Activated CD8-positive, alpha-beta T cell treated with anti-CD3 and anti-CD28 coated beads, Interleukin-2, amount 10 ng/mL, durations not matched to agents 7 days and 5 days (primary cell): ENCODE data around the gene LRP6. TPM values are rescaled to one million over a fixed set of nuclear protein-coding genes. Genes with fewer than 3 reads are reported as not detected.
"Not testable (repeated sequence)": the region's sequence is repeated elsewhere in the genome, so short reads cannot be mapped to it uniquely, and the experiment has no call there.

Source experiments
- ATAC-seq: fragments of 150-1000 bp; cut with Tn5 transposase; one replicate; pipeline ENCODE4 v1.10.0; 2021; ENCODE audit warnings: moderate library complexity
- CTCF ChIA-PET: fragments of 350-600 bp; sonication (Branson Sonifier 250); formaldehyde crosslinking; loops from one replicate; lab custom pipeline; 2021; ENCODE audit warnings: antibody characterized with exemption; lab: Charles Lee
- POLR2A ChIA-PET: fragments of 350-600 bp; sonication (Branson Sonifier 250); formaldehyde crosslinking; loops from one replicate; lab custom pipeline; 2021; ENCODE audit warnings: antibody characterized with exemption; lab: Charles Lee
- DNase-seq: peaks from one replicate; pipeline ENCODE4 v3.0.0-alpha.2; 2020
- H3K27ac Mint-ChIP-seq: one replicate; pipeline ENCODE4 v1.8.0; 2021; ENCODE audit warnings: mild to moderate bottlenecking, mixed read lengths
- H3K27me3 Mint-ChIP-seq: one replicate; pipeline ENCODE4 v1.8.0; 2021; ENCODE audit warnings: low read depth, mixed read lengths
- H3K36me3 Mint-ChIP-seq: one replicate; pipeline ENCODE4 v1.8.0; 2021; ENCODE audit warnings: low read depth, mixed read lengths
- H3K4me1 Mint-ChIP-seq: one replicate; pipeline ENCODE4 v1.8.0; 2021; ENCODE audit warnings: low read depth, mixed read lengths
- H3K4me3 Mint-ChIP-seq: one replicate; pipeline ENCODE4 v1.8.0; 2021; ENCODE audit warnings: mild to moderate bottlenecking, mixed read lengths
- H3K9me3 Mint-ChIP-seq: one replicate; pipeline ENCODE4 v1.8.0; 2022; ENCODE audit warnings: mixed read lengths; ENCODE audit not compliant: insufficient read depth
- total RNA-seq, 2 experiments: library from RNA; stranded (reverse); gene quantifications; one replicate each; pipeline ENCODE4 v1.2.3, GENCODE V29; 2021

LRP6 gene
- total RNA-seq, 2 experiments from 2014 or later = 0.08 to 0.37 TPM

DNA sequence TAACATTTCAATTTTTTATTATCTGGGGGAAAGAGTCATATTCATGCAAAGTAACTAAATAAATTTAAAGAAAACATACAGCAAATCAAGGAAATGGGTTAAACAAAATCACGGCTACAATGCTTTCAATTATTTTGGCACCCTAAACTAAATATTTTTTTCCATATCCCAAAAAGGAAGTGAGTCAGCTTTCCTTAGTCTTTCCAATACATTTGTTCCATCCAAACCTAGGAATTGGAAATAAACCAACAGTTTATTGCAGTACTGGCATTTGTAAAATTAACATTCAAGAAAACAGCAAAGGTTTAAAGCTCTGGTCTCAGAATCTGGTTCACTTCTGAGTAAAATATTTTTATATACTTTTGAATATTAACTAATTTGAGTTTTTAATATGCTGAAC lies 106.9 kb downstream of the LRP6 start:
- ChIA-PET POLR2A (no interaction called here), CTCF (interaction anchor here (1.2 kb wide), 2 partner anchors 12 to 77 kb away, joined by 3 to 5 read pairs; no protein-coding TSS in a partner anchor)
- no peaks in the 10 kb centered on the region for H3K9me3 Mint-ChIP-seq
- peaks cover 59% of the 10 kb centered on the region for H3K27me3 Mint-ChIP-seq
- H3K4me1 Mint-ChIP-seq = no peaks in the 10 kb centered on the region
- no peaks in the 10 kb centered on the region for H3K36me3 Mint-ChIP-seq
- no peak for ATAC-seq
- no peak overlapping the region for H3K27ac Mint-ChIP-seq
- H3K4me3 Mint-ChIP-seq = no peak overlapping the region
- no peak for DNase-seq

DNA sequence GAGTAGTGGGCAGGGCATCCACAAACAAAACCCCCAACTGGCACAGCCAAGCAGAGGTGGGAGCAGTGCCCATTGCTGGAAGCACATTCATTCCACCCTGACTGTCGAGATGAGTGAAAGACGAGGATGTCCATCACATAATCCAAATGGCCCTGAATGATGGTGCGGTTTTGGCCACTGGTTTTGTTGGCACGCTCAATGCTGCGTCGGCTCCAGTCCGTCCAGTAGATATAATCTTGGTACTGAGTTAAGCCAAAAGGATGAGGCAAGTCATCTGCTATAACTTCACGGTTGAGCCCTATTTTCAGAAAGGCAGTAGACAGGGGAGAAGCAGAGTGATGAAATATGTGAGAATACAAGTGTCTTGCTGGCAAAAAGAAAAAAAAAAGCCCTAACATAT lies 108.0 kb downstream of the LRP6 start:
- no peak for DNase-seq
- POLR2A ChIA-PET = no interaction called here
- H3K9me3 Mint-ChIP-seq = no peaks in the 10 kb centered on the region
- no peak overlapping the region for H3K4me3 Mint-ChIP-seq
- H3K36me3 Mint-ChIP-seq = no peaks in the 10 kb centered on the region
- H3K4me1 Mint-ChIP-seq = no peaks in the 10 kb centered on the region
- peaks cover 55% of the 10 kb centered on the region for H3K27me3 Mint-ChIP-seq
- CTCF ChIA-PET = no interaction called here
- no peak overlapping the region for H3K27ac Mint-ChIP-seq
- ATAC-seq = no peak

DNA sequence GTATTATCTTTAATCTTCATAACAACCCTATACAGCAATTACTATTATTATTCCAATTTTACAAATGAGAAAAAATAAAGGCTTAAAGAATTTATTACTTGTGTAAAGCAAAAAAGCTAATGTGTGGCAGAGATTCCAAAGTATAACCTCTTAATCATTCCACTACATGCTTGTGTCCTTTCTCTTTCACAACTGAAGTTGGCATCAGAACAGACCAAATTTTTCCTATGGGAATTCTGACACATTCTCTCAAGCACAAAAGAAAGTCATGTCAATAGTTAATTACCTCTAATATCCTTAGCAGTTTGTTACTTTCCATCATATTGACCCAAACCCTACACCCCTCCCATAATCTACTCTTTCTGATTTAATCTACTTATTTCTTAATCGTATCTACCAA lies 109.4 kb downstream of the LRP6 start:
- no peak for DNase-seq
- ChIA-PET CTCF (no interaction called here), POLR2A (no interaction called here)
- Mint-ChIP-seq H3K9me3 (no peaks in the 10 kb centered on the region), H3K27ac (no peak overlapping the region), H3K4me3 (no peak overlapping the region), H3K36me3 (no peaks in the 10 kb centered on the region), H3K27me3 (peaks cover 52% of the 10 kb centered on the region), H3K4me1 (no peaks in the 10 kb centered on the region)
- ATAC-seq = no peak

DNA sequence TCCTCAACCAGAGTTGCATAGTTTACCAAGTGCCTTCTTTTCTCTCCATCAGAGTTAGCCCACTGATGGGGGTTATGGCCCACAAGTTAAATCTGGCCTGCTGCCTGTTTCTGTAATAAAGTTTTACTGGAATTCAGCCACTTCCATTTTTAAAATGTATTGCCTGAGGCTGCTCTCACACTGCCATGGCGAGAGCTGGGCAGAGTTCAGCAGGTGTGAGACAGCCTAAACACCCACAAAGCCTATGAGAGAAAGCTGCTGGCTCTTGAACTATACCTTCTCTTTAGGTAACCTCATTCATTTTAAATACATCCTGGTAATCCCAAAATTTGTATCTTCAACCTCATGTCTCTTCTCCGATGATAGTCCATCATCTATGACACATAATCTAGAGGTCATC lies 110.0 kb downstream of the LRP6 start:
- Mint-ChIP-seq H3K27me3 (peaks cover 48% of the 10 kb centered on the region), H3K4me3 (no peak overlapping the region), H3K9me3 (no peaks in the 10 kb centered on the region), H3K4me1 (no peaks in the 10 kb centered on the region), H3K36me3 (no peaks in the 10 kb centered on the region), H3K27ac (no peak overlapping the region)
- DNase-seq (no peak), ATAC-seq (no peak)
- CTCF ChIA-PET = no interaction called here
- POLR2A ChIA-PET = no interaction called here

DNA sequence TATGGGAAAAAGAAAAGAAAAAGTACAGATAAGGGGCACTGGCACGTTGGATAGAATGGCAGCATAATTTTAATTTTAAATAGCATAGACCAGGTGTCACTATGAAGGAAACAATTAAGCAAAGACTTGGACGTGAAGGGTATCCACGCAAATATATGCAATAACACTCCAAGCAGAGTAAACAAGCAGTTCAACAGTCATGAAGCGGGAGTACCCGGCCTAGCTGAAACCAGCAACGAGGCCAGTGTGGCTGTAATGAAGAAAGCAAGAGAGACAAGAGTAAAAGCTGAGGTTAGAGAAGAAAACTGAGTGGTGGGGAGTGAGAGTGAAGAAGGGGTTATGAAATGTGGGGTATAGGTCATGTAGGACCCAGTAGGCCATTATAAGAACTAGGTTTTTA lies 110.7 kb downstream of the LRP6 start:
- no peak for ATAC-seq
- CTCF ChIA-PET = no interaction called here
- no peaks in the 10 kb centered on the region for H3K4me1 Mint-ChIP-seq
- H3K4me3 Mint-ChIP-seq = no peak overlapping the region
- DNase-seq = no peak
- POLR2A ChIA-PET = interaction anchor here (0.7 kb wide), 1 partner anchor 22 kb away, joined by 3 read pairs; no protein-coding TSS in a partner anchor
- H3K36me3 Mint-ChIP-seq = no peaks in the 10 kb centered on the region
- no peak overlapping the region for H3K27ac Mint-ChIP-seq
- H3K27me3 Mint-ChIP-seq = peaks cover 48% of the 10 kb centered on the region
- H3K9me3 Mint-ChIP-seq = no peaks in the 10 kb centered on the region

DNA sequence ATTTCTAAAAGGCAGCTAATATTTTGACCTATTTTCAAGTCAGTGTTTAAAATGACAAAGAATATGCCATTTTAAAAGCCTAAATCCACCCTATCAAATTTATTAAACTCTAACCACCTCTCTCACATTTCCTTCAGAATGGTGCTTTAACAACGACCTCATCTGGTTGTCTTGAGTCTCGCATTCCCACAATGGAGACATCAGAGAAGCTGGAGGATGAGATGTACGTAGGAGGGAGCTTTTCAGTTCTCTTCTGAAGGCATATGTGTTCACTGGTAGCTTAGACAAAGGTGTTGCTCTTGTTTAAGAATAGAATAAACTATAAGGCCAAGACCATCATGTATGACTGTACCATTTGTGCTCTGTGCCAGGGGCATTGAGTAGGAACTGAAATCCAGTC lies 113.2 kb downstream of the LRP6 start:
- no peak overlapping the region for H3K4me3 Mint-ChIP-seq
- POLR2A ChIA-PET = no interaction called here
- DNase-seq (no peak), ATAC-seq (no peak)
- H3K4me1 Mint-ChIP-seq = no peaks in the 10 kb centered on the region
- CTCF ChIA-PET = no interaction called here
- no peaks in the 10 kb centered on the region for H3K36me3 Mint-ChIP-seq
- no peaks in the 10 kb centered on the region for H3K9me3 Mint-ChIP-seq
- H3K27me3 Mint-ChIP-seq = peaks cover 36% of the 10 kb centered on the region
- no peak overlapping the region for H3K27ac Mint-ChIP-seq

DNA sequence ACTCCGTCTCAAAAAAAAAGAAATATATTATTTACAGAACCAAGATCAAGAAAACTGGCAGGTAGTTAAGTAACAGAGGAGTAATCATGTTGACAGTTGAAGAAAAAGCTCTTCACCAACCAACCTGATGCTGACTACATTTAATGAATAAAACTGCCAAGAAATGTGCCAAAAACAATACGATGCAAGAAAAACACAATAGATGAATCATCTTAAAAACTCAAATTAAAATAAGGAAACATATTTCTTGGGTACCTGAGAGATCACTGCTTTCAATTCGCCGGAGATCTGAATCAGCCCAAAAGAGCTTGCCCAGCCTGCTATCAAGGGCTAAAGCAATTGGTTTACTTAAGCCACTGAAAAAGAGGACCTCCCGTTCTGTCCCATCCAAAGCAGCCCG lies 119.7 kb downstream of the LRP6 start:
- ATAC-seq = no peak
- POLR2A ChIA-PET = no interaction called here

DNA sequence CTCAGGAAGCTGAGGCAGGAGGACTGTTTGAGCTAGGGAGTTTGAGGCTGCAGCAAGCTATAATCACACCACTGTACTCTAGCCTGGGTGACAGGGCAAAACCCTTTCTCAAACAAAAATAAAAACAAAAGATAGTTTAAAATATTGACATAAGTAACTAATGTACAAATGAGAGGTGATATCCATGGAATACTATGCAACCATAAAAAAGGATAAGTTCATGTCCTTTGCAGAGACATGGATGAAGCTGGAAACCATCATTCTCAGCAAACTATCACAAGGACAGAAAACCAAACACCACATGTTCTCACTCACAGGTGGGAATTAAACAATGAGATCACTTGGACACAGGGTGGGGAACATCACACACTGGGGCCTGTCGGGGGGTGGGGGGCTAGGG lies 122.3 kb downstream of the LRP6 start:
- H3K4me1 Mint-ChIP-seq, H3K4me3 Mint-ChIP-seq, POLR2A ChIA-PET, H3K27ac Mint-ChIP-seq, DNase-seq, CTCF ChIA-PET, ATAC-seq, H3K36me3 Mint-ChIP-seq, H3K9me3 Mint-ChIP-seq: not testable (repeated sequence)
- peaks cover 22% of the 10 kb centered on the region for H3K27me3 Mint-ChIP-seq

More for the DNA sequence above, 119.7 kb downstream of the LRP6 start:
- Mint-ChIP-seq H3K9me3 (no peaks in the 10 kb centered on the region), H3K27ac (no peak overlapping the region), H3K4me3 (no peak overlapping the region), H3K36me3 (no peaks in the 10 kb centered on the region), H3K4me1 (no peaks in the 10 kb centered on the region), H3K27me3 (peaks cover 14% of the 10 kb centered on the region)
- DNase-seq = no peak
- CTCF ChIA-PET = interaction anchor here (0.9 kb wide), 1 partner anchor 10 kb away, joined by 3 read pairs; no protein-coding TSS in a partner anchor

DNA sequence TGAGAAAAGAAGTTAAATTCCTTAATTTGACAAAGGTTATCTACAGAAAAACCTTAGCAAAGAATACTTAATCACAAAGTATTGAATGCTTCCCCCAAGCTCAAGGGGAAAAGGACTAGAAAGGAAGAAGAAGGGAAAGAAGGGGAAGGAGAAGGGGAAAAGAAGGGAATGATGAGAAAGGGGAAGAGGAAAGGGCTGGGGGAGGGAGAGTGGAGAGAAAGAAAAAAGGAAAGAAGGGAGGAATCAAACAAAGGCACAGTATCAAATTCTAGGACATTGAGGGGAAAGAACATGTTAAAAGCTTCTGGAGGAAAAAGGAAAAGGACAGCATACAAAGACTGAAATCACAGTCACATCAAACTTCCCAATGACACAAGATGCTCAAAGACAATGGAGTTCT lies 125.8 kb downstream of the LRP6 start:
- H3K27me3 Mint-ChIP-seq = peaks cover 24% of the 10 kb centered on the region
- H3K4me3 Mint-ChIP-seq = no peak overlapping the region
- ATAC-seq = no peak
- no peaks in the 10 kb centered on the region for H3K36me3 Mint-ChIP-seq
- POLR2A ChIA-PET = no interaction called here
- no peak overlapping the region for H3K27ac Mint-ChIP-seq
- CTCF ChIA-PET = interaction anchor here (1.3 kb wide), 1 partner anchor 187 kb away, joined by 3 read pairs; no protein-coding TSS in a partner anchor
- no peak for DNase-seq
- no peaks in the 10 kb centered on the region for H3K9me3 Mint-ChIP-seq
- H3K4me1 Mint-ChIP-seq = no peaks in the 10 kb centered on the region

DNA sequence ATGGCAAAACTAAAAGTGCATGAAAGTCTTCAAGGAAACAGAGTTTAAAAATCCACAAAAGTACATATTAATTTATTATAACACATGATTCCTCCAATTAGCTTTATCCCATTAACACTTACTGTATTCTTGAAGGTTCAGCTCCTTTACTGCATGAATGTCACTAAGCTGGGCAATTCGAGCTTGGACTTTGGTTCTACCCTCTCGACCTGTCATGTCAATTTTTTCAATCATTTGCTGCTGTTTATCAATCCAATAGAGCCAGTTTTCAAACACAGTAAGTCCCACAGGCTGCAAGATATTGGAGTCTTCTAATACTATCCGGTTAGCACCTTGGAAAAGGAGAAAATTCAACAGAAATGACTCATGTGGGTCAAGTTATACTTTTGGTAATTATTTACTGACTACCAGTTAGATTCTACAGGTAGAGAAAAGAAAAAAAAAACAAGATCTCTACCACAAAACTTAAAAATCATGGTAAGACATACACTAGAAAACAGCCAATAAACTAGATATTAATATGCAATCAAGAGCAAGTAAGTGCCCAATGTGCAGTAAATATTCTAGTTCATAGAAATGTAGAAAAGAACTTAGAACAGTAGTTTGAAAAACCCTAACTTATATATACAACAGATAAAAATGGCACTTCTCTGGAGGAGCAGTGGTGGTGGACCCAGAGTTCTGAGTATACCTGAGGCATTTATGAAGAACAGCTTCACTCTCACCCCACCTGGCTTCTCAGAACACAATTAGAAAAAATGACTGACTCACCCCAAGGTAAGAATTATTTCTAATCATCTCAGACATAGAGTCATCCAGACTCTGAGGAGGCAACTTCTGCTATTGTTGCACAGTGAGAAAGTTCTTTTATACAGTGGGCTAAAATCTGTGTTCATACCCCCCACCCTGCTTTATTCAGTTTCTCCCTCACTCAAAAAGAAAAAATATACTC lies 128.4 kb downstream of the LRP6 start:
- no peak for ATAC-seq
- H3K4me1 Mint-ChIP-seq = no peaks in the 10 kb centered on the region
- ChIA-PET POLR2A (interaction anchor here (0.6 kb wide), 2 partner anchors 561 to 1801 kb away, joined by 3 read pairs; no protein-coding TSS in a partner anchor), CTCF (no interaction called here)
- H3K4me3 Mint-ChIP-seq = no peak overlapping the region
- no peak for DNase-seq
- no peaks in the 10 kb centered on the region for H3K36me3 Mint-ChIP-seq
- H3K27me3 Mint-ChIP-seq = peaks cover 26% of the 10 kb centered on the region
- H3K9me3 Mint-ChIP-seq = no peaks in the 10 kb centered on the region
- H3K27ac Mint-ChIP-seq = no peak overlapping the region

DNA sequence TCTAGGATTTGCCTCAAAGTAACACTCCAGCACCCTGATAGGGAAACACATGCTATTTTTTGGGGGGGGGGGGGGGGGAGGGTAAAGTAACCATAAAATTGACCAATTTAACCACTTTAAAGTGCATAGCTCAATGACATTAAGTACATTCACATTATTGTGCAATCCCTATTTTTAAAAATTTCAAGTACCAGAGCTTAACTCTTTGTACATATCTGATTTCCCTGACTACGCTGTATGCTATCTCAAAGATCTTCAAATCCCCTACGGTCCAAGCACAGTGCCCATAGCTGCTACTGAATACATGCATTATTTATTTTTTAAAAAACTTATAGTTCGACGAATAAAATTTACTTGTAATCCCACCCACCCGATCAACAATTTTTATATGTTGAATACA lies 133.1 kb downstream of the LRP6 start:
- H3K36me3 Mint-ChIP-seq = no peaks in the 10 kb centered on the region
- H3K27me3 Mint-ChIP-seq = peaks cover 22% of the 10 kb centered on the region
- no peak overlapping the region for H3K4me3 Mint-ChIP-seq
- POLR2A ChIA-PET = no interaction called here
- no peaks in the 10 kb centered on the region for H3K9me3 Mint-ChIP-seq
- H3K27ac Mint-ChIP-seq = no peak overlapping the region
- DNase-seq = no peak
- CTCF ChIA-PET = no interaction called here
- no peaks in the 10 kb centered on the region for H3K4me1 Mint-ChIP-seq
- ATAC-seq = no peak

DNA sequence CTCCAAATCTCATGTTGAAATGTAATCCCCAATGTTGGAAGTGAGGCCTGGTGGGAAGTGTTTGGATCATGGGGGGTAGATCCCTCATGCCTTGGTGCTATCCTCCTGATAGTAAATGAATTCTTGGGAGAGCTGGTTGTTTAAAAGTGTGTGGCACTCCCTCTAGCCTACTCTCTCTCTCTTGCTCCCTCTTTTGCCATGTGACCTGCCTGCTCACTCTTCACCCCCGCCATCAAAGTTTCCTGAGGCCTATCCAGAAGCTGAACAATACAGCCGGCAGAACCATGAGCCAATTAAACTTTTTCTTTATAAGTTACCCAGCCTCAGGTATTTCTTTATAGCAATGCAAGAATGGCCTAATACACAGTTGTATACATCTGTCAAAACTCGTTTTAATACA lies 133.6 kb downstream of the LRP6 start:
- H3K9me3 Mint-ChIP-seq = no peaks in the 10 kb centered on the region
- ATAC-seq = no peak
- no peak for DNase-seq
- H3K27ac Mint-ChIP-seq = no peak overlapping the region
- no peaks in the 10 kb centered on the region for H3K36me3 Mint-ChIP-seq
- ChIA-PET CTCF (no interaction called here), POLR2A (no interaction called here)
- H3K4me1 Mint-ChIP-seq = no peaks in the 10 kb centered on the region
- peaks cover 24% of the 10 kb centered on the region for H3K27me3 Mint-ChIP-seq
- H3K4me3 Mint-ChIP-seq = no peak overlapping the region
